Measurements from ENCODE around the gene BAZ1B.

The BAZ1B gene

DNA sequence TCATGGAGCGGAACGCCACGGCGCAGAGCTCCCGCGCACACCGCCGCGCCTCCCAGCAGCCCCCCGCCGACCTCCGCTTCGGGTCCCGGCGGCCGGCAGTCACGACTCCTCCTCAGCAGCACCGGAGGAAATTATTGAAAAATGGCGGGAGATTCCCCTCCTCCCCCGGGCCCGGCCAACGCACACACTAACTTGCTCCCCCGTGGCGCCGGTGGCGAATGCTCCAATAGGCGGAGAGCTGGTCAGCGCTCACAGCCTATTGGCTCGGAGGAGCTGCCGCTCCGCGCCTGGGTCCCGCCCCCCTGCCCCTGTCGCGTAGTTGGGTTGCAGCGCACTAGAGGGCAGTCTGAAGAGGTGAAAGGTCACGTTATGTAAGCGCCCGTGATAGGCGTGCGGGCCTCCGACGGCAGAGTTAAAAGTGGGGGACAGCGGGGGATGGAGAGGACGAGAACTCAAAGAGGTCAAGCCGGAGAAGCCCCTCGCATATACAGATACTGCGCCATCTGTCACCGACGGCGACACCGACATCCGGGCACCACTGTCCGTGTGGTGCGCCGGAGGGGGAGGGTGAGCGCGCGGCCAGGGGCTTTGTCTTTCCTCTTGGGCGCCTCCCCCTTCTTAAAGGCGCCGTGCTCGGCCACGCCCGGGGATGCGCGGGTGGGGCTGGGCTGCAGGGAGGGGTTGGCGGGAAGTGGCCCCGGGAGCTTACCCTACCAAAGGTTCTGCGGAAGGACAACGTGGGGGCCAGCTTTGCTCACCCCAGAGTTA is at the start of gene BAZ1B:
Gene BAZ1B (minus strand): TSS at position 189 of the 768 bp plus-strand sequence. CDS start 360 bp downstream, outside the sequence.
- H3K36me3 ChIP-seq (ENCODE audit: control insufficient read depth in 2 of 2, insufficient read depth in 1 of 2, low read length in 2 of 2): peaks cover under 1 to 22% of the 10 kb centered on the region in 2 experiments; a peak in 2 of 3 replicates
- ChIA-PET CTCF (interaction anchor here (0.6 to 1.0 kb wide), 2 partner anchors 22 to 60 kb away, joined by 3 read pairs; no protein-coding TSS in a partner anchor), POLR2A (interaction anchor here (0.6 to 2.8 kb wide), 25 partner anchors 8 to 985 kb away, joined by 3 to 24 read pairs (median 4); partner anchors contain the start of genes ABHD11, BCL7B, MLXIPL and NSUN5)
- H3K4me1 ChIP-seq (ENCODE audit: control insufficient read depth, insufficient read depth, low read length): no peaks in the 10 kb centered on the region
- H3K4me3 ChIP-seq (ENCODE audit: low read depth, low read length): peak within 1 kb of the TSS; percentile 93
- no peaks in the 10 kb centered on the region for H3K9me3 ChIP-seq (ENCODE audit: control insufficient read depth, insufficient read depth, low read depth, low read length)
- peak within 1 kb of the TSS; percentile 99 for H3K27ac ChIP-seq (ENCODE audit: extremely low read depth, low read depth, low read length)
- TF ChIP-seq, protein P1, sequence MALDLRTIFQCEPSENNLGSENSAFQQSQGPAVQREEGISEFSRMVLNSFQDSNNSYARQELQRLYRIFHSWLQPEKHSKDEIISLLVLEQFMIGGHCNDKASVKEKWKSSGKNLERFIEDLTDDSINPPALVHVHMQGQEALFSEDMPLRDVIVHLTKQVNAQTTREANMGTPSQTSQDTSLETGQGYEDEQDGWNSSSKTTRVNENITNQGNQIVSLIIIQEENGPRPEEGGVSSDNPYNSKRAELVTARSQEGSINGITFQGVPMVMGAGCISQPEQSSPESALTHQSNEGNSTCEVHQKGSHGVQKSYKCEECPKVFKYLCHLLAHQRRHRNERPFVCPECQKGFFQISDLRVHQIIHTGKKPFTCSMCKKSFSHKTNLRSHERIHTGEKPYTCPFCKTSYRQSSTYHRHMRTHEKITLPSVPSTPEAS (tag by site-specific recombination; IDR thresholded peaks at IDR 0.05): no peak
- TF ChIP-seq PRDM6 (tag by site-specific recombination; IDR thresholded peaks at IDR 0.05): no peak
- no peak for TF ChIP-seq ZNF707 (tag by site-specific recombination; IDR thresholded peaks at IDR 0.05)
- TF ChIP-seq, protein P2, sequence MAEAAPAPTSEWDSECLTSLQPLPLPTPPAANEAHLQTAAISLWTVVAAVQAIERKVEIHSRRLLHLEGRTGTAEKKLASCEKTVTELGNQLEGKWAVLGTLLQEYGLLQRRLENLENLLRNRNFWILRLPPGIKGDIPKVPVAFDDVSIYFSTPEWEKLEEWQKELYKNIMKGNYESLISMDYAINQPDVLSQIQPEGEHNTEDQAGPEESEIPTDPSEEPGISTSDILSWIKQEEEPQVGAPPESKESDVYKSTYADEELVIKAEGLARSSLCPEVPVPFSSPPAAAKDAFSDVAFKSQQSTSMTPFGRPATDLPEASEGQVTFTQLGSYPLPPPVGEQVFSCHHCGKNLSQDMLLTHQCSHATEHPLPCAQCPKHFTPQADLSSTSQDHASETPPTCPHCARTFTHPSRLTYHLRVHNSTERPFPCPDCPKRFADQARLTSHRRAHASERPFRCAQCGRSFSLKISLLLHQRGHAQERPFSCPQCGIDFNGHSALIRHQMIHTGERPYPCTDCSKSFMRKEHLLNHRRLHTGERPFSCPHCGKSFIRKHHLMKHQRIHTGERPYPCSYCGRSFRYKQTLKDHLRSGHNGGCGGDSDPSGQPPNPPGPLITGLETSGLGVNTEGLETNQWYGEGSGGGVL (tag by site-specific recombination; IDR thresholded peaks at IDR 0.05): peak; percentile 82
- TF ChIP-seq, protein P3, sequence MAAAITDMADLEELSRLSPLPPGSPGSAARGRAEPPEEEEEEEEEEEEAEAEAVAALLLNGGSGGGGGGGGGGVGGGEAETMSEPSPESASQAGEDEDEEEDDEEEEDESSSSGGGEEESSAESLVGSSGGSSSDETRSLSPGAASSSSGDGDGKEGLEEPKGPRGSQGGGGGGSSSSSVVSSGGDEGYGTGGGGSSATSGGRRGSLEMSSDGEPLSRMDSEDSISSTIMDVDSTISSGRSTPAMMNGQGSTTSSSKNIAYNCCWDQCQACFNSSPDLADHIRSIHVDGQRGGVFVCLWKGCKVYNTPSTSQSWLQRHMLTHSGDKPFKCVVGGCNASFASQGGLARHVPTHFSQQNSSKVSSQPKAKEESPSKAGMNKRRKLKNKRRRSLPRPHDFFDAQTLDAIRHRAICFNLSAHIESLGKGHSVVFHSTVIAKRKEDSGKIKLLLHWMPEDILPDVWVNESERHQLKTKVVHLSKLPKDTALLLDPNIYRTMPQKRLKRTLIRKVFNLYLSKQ (tag by site-specific recombination; IDR thresholded peaks at IDR 0.05; ENCODE audit: borderline replicate concordance): no peak
- TF ChIP-seq ZFP69B (tag by site-specific recombination; IDR thresholded peaks at IDR 0.05): no peak
- peak; percentile 44 for TF ChIP-seq ZNF561 (tag by site-specific recombination; IDR thresholded peaks at IDR 0.05; ENCODE audit: borderline replicate concordance)
- peak; percentile 85 for TF ChIP-seq KLF1 (tag by site-specific recombination; IDR thresholded peaks at IDR 0.05)
- TF ChIP-seq RBAK (tag by site-specific recombination; IDR thresholded peaks at IDR 0.05): no peak
- TF ChIP-seq ZNF155 (tag by site-specific recombination; IDR thresholded peaks at IDR 0.05): no peak
- no peak for TF ChIP-seq ZNF530 (tag by site-specific recombination; IDR thresholded peaks at IDR 0.05; ENCODE audit: low read depth)
- no peak for TF ChIP-seq ZNF585B (tag by site-specific recombination; IDR thresholded peaks at IDR 0.05)
- TF ChIP-seq, protein P4, sequence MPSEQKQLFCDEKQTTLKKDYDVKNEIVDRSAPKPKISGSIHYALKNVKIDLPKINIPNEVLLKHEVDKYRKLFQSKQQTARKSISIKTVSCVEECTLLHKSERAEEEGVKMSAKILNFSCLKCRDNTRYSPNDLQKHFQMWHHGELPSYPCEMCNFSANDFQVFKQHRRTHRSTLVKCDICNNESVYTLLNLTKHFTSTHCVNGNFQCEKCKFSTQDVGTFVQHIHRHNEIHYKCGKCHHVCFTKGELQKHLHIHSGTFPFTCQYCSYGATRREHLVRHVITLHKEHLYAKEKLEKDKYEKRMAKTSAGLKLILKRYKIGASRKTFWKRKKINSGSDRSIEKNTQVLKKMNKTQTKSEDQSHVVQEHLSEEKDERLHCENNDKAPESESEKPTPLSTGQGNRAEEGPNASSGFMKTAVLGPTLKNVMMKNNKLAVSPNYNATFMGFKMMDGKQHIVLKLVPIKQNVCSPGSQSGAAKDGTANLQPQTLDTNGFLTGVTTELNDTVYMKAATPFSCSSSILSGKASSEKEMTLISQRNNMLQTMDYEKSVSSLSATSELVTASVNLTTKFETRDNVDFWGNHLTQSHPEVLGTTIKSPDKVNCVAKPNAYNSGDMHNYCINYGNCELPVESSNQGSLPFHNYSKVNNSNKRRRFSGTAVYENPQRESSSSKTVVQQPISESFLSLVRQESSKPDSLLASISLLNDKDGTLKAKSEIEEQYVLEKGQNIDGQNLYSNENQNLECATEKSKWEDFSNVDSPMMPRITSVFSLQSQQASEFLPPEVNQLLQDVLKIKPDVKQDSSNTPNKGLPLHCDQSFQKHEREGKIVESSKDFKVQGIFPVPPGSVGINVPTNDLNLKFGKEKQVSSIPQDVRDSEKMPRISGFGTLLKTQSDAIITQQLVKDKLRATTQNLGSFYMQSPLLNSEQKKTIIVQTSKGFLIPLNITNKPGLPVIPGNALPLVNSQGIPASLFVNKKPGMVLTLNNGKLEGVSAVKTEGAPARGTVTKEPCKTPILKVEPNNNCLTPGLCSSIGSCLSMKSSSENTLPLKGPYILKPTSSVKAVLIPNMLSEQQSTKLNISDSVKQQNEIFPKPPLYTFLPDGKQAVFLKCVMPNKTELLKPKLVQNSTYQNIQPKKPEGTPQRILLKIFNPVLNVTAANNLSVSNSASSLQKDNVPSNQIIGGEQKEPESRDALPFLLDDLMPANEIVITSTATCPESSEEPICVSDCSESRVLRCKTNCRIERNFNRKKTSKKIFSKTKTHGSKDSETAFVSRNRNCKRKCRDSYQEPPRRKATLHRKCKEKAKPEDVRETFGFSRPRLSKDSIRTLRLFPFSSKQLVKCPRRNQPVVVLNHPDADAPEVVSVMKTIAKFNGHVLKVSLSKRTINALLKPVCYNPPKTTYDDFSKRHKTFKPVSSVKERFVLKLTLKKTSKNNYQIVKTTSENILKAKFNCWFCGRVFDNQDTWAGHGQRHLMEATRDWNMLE (tag by site-specific recombination; conservative IDR thresholded peaks at IDR 0.05; ENCODE audit: low read depth): no peak
- TF ChIP-seq ZBTB48 (tag by site-specific recombination; IDR thresholded peaks at IDR 0.05): no peak
- no peak for TF ChIP-seq MYNN (tag by site-specific recombination; IDR thresholded peaks at IDR 0.05; ENCODE audit: borderline replicate concordance)
- TF ChIP-seq, protein P5, sequence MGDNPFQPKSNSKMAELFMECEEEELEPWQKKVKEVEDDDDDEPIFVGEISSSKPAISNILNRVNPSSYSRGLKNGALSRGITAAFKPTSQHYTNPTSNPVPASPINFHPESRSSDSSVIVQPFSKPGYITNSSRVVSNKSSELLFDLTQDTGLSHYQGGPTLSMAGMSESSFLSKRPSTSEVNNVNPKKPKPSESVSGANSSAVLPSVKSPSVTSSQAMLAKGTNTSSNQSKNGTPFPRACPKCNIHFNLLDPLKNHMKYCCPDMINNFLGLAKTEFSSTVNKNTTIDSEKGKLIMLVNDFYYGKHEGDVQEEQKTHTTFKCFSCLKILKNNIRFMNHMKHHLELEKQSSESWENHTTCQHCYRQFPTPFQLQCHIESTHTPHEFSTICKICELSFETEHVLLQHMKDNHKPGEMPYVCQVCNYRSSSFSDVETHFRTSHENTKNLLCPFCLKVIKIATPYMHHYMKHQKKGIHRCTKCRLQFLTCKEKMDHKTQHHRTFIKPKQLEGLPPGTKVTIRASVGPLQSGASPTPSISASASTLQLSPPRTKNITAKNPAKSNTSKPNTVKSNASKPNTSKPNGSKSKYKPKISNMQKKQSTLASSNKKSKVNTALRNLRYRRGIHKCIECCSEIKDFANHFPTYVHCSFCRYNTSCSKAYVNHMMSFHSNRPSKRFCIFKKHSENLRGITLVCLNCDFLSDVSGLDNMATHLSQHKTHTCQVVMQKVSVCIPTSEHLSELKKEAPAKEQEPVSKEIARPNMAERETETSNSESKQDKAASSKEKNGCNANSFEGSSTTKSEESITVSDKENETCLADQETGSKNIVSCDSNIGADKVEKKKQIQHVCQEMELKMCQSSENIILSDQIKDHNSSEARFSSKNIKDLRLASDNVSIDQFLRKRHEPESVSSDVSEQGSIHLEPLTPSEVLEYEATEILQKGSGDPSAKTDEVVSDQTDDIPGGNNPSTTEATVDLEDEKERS (tag by site-specific recombination; IDR thresholded peaks at IDR 0.05): no peak
- TF ChIP-seq, protein P6, sequence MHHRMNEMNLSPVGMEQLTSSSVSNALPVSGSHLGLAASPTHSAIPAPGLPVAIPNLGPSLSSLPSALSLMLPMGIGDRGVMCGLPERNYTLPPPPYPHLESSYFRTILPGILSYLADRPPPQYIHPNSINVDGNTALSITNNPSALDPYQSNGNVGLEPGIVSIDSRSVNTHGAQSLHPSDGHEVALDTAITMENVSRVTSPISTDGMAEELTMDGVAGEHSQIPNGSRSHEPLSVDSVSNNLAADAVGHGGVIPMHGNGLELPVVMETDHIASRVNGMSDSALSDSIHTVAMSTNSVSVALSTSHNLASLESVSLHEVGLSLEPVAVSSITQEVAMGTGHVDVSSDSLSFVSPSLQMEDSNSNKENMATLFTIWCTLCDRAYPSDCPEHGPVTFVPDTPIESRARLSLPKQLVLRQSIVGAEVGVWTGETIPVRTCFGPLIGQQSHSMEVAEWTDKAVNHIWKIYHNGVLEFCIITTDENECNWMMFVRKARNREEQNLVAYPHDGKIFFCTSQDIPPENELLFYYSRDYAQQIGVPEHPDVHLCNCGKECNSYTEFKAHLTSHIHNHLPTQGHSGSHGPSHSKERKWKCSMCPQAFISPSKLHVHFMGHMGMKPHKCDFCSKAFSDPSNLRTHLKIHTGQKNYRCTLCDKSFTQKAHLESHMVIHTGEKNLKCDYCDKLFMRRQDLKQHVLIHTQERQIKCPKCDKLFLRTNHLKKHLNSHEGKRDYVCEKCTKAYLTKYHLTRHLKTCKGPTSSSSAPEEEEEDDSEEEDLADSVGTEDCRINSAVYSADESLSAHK (tag by site-specific recombination; IDR thresholded peaks at IDR 0.05): peak; percentile 52
- TF ChIP-seq ZNF2 (tag by site-specific recombination; IDR thresholded peaks at IDR 0.05): peak; percentile 59; the same call in 1 of the 2 replicates
- no peak for TF ChIP-seq ZNF16 (tag by site-specific recombination; IDR thresholded peaks at IDR 0.05; ENCODE audit: low read depth)

Measured in HEK293 (cell line).